Tibial nerve (tissue), 4 donors: ENCODE measurements around the gene CLCN1. TPM values are rescaled to one million over a fixed set of nuclear protein-coding genes. Genes with fewer than 3 reads are reported as not detected.

Experiments
- DNase-seq, 2 donors: peaks; one replicate each; pipeline ENCODE4 v3.0.0-alpha.2; 2019; ENCODE audit warnings: low spot score in 2 of 2
- H3K27ac ChIP-seq, 4 donors: fragments of 200-600 bp; sonication (generic) in 3 of 4; one replicate each; pipeline ENCODE4 v1.5.1; 2017 to 2019; ENCODE audit warnings: mild to moderate bottlenecking in 1 of 4
- H3K27me3 ChIP-seq, 2 donors: fragments of 200-600 bp; sonication (generic) in 1 of 2; one replicate each; pipeline versions ENCODE4 v1.5.1 to v1.6.0; 2017 to 2019
- H3K36me3 ChIP-seq, 3 donors: fragments of 200-600 bp; sonication (generic); one replicate each; pipeline ENCODE4 v1.5.1; 2018 to 2019
- H3K4me1 ChIP-seq, 4 donors: fragments of 200-600 bp; sonication (generic) in 3 of 4; one replicate each; pipeline ENCODE4 v1.5.1; 2017 to 2019
- H3K4me3 ChIP-seq, 4 donors: fragments of 200-600 bp; sonication (generic) in 3 of 4; one replicate each; pipeline ENCODE4 v1.5.1; 2017 to 2019; ENCODE audit warnings: mild to moderate bottlenecking in 1 of 4, moderate library complexity in 1 of 4
- H3K9me3 ChIP-seq, 4 donors: fragments of 200-600 bp; sonication (generic) in 3 of 4; one replicate each; pipeline ENCODE4 v1.5.1; 2017 to 2019
- EP300 ChIP-seq, 2 donors: sonication (generic); formaldehyde crosslinking; IDR thresholded peaks; one replicate each; pipeline ENCODE4 v1.6.1; 2017; ENCODE audit warnings: antibody characterized with exemption in 2 of 2, mild to moderate bottlenecking in 1 of 2
- POLR2A ChIP-seq, 2 donors: fragments of 450-650 bp; IDR thresholded peaks; one replicate each; pipeline ENCODE4 v1.6.1; 2017; ENCODE audit warnings: antibody characterized with exemption in 2 of 2, mild to moderate bottlenecking in 2 of 2, moderate library complexity in 2 of 2
- WGBS, 2 donors: methylation state at CpG; one replicate each; pipeline ENCODE4 v1.1.5; 2018; 5-methylcytosine and 5-hydroxymethylcytosine counted together
- total RNA-seq, 4 donors: library from RNA; depleted of rRNA; stranded (reverse); fragments of >200 nt; gene quantifications; one replicate each; pipeline ENCODE4 v1.1.0, GENCODE V29; 2016
- TF ChIP-seq, protein P1 (sequence below), 5 experiments: fragments of 200-600 bp in 3 of 5; fragments of 450-650 bp in 2 of 5; sonication (generic) in 3 of 5; IDR thresholded peaks; one replicate each; pipeline ENCODE4 v1.5.1; 2016 to 2019; ENCODE audit warnings: antibody characterized with exemption in 5 of 5, mild to moderate bottlenecking in 3 of 5, moderate library complexity in 2 of 5

The CLCN1 gene
- total RNA-seq, 4 donors from 2014 or later, result not detected

DNA sequence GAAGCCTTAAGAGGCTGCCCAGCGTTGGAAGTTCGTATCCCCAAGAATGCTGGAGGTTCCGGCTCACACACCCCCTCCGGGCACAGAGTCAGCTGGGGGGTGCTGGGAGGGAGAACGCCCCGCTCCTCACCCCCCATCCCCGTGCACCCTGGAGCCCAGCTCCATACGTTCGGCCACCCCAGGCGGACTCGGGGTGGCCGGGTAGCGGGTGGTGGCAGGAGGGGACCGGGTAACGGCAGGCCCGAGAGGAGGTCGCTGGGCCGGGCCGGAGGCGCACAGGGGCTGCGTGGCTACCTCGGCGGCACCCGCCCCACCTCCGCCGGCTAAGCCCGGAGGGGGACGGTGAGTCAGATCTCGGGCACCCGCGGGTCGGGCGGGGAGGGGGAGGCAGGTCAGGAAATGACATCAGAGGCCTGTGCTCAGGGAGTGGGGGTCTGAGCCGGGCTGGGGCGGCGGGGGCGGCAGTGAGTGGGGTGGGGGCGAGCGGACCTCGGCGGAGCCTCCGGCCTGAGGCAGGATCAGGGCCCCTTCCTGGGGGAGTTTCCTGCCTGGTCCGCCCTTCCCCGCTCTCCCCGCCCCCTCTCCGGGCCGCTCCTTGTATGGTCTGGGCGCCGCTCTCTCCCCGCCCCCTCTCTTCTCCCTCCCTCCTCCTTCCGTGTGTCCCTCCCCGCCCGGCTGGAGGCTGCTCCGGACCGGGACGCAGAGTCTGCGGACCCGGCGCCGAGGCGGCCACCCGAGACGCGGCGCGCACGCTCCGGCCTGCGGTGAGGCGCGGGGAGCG is 64.9 kb downstream of the CLCN1 start, which contains the start of gene ZYX:
Gene ZYX (plus strand): TSS at position 700 of the 781 bp plus-strand sequence. CDS start 227 bp downstream, outside the sequence.
- Histone ChIP-seq H3K27me3 (no peaks in the 10 kb centered on the region), H3K4me3 (peak within 1 kb of the TSS; percentile 70 to 96 (median 90)), H3K4me1 (peaks cover 0 to 62% (median 38%) of the 10 kb centered on the region in 4 donors), H3K9me3 (no peaks in the 10 kb centered on the region), H3K36me3 (no peaks in the 10 kb centered on the region), H3K27ac (peak within 1 kb of the TSS; percentile 89 to 99 (median 97))
- 0% methylated on average over 32 to 56 of the region's 72 CpGs for WGBS, 2 donors
- TF ChIP-seq EP300 (IDR thresholded peaks at IDR 0.05) (peak; percentile 14 to 91), POLR2A (IDR thresholded peaks at IDR 0.05) (peak; percentile 68 to 83)
- TF ChIP-seq, protein P1, sequence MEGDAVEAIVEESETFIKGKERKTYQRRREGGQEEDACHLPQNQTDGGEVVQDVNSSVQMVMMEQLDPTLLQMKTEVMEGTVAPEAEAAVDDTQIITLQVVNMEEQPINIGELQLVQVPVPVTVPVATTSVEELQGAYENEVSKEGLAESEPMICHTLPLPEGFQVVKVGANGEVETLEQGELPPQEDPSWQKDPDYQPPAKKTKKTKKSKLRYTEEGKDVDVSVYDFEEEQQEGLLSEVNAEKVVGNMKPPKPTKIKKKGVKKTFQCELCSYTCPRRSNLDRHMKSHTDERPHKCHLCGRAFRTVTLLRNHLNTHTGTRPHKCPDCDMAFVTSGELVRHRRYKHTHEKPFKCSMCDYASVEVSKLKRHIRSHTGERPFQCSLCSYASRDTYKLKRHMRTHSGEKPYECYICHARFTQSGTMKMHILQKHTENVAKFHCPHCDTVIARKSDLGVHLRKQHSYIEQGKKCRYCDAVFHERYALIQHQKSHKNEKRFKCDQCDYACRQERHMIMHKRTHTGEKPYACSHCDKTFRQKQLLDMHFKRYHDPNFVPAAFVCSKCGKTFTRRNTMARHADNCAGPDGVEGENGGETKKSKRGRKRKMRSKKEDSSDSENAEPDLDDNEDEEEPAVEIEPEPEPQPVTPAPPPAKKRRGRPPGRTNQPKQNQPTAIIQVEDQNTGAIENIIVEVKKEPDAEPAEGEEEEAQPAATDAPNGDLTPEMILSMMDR (IDR thresholded peaks at IDR 0.05), result no peak
- peak; percentile 90 to 91 for DNase-seq

- TF ChIP-seq POLR2A (IDR thresholded peaks at IDR 0.05), result no peak
- TF ChIP-seq EP300 (IDR thresholded peaks at IDR 0.05), result peak in 1 of 2 donors; percentile 56
- TF ChIP-seq, protein P1 (IDR thresholded peaks at IDR 0.05), result no peak
- no peaks in the 10 kb centered on the region for H3K27me3 ChIP-seq
- peak overlapping the region; percentile 89 to 99 (median 97) for H3K27ac ChIP-seq
- H3K4me1 ChIP-seq, result peaks cover 0 to 66% (median 45%) of the 10 kb centered on the region in 4 donors
- peak overlapping the region; percentile 70 to 96 (median 90) for H3K4me3 ChIP-seq
- WGBS, 2 donors, result 1% methylated on average over 22 to 23 of the region's 64 CpGs
- no peaks in the 10 kb centered on the region for H3K36me3 ChIP-seq
- no peaks in the 10 kb centered on the region for H3K9me3 ChIP-seq
- DNase-seq, result peak; percentile 62 to 80
These were observed 65.7 kb downstream of the CLCN1 start for GRCh38 chr7:143381427-143382125.

DNA sequence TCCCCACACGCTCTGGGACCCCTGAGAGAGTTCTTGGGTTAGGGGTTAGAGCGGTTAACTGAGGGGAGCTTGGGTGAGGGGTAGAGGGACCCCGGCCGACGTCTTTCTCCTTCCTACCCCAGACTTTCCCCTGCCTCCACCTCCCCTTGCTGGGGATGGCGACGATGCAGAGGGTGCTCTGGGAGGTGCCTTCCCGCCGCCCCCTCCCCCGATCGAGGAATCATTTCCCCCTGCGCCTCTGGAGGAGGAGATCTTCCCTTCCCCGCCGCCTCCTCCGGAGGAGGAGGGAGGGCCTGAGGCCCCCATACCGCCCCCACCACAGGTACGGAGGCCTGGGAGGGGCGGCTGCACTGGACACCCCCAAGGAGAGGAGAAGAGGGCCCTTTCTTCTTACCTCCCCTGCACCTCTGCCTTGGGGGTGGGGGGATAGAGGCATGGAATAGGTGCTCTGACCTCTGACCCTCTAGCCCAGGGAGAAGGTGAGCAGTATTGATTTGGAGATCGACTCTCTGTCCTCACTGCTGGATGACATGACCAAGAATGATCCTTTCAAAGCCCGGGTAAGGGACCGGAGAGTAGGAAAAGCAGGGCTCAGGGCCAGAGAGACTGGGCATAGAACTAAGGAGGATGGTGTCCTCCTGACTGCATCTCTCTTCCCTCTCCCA is 66.3 kb downstream of the CLCN1 start:
- Histone ChIP-seq H3K9me3 (no peaks in the 10 kb centered on the region), H3K27ac (peak overlapping the region; percentile 89 to 99 (median 97)), H3K36me3 (peaks cover 0 to 5% (median 0%) of the 10 kb centered on the region in 3 donors), H3K4me1 (peaks cover 0 to 70% (median 50%) of the 10 kb centered on the region in 4 donors), H3K27me3 (no peaks in the 10 kb centered on the region), H3K4me3 (peak overlapping the region; percentile 70 to 96 (median 90))
- WGBS, 2 donors, result 16 to 20% methylated on average over 18 of the region's 21 CpGs
- TF ChIP-seq POLR2A (IDR thresholded peaks at IDR 0.05) (no peak), EP300 (IDR thresholded peaks at IDR 0.05) (no peak)
- TF ChIP-seq, protein P1 (IDR thresholded peaks at IDR 0.05), result no peak
- no peak for DNase-seq

DNA sequence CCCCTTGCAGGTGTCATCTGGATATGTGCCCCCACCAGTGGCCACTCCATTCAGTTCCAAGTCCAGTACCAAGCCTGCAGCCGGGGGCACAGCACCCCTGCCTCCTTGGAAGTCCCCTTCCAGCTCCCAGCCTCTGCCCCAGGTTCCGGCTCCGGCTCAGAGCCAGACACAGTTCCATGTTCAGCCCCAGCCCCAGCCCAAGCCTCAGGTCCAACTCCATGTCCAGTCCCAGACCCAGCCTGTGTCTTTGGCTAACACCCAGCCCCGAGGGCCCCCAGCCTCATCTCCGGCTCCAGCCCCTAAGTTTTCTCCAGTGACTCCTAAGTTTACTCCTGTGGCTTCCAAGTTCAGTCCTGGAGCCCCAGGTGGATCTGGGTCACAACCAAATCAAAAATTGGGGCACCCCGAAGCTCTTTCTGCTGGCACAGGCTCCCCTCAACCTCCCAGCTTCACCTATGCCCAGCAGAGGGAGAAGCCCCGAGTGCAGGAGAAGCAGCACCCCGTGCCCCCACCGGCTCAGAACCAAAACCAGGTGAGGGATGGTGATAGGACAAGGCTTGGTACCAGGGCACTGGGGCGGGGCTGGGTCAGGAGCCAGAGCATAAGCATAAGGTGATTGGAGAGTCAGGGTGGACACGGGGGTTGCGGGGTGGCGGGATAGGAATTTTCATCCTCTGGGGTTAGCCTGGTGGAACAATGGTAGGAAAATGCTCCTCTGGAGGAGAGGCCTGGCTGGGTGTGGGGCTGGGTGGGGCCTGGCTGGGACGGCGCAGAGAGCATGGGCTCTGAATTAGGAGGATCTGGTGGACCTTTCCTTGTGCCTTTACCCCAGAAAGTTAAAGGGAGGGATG is 67.1 kb downstream of the CLCN1 start:
- Histone ChIP-seq H3K27ac (peak overlapping the region; percentile 89 to 99 (median 97)), H3K27me3 (no peaks in the 10 kb centered on the region), H3K4me3 (peak overlapping the region; percentile 70 to 96 (median 90)), H3K4me1 (peaks cover 0 to 77% (median 50%) of the 10 kb centered on the region in 4 donors), H3K9me3 (no peaks in the 10 kb centered on the region), H3K36me3 (peaks cover 0 to 12% (median 0%) of the 10 kb centered on the region in 3 donors)
- TF ChIP-seq EP300 (IDR thresholded peaks at IDR 0.05) (no peak), POLR2A (IDR thresholded peaks at IDR 0.05) (no peak)
- TF ChIP-seq, protein P1 (IDR thresholded peaks at IDR 0.05), result no peak
- DNase-seq, result no peak
- WGBS, 2 donors, result 76 to 84% methylated on average over 15 of the region's 15 CpGs
